ENCODE data around the gene UROD.
"Not testable (repeated sequence)": the region's sequence is repeated elsewhere in the genome, so short reads cannot be mapped to it uniquely, and the experiment has no call there.

The UROD gene

DNA sequence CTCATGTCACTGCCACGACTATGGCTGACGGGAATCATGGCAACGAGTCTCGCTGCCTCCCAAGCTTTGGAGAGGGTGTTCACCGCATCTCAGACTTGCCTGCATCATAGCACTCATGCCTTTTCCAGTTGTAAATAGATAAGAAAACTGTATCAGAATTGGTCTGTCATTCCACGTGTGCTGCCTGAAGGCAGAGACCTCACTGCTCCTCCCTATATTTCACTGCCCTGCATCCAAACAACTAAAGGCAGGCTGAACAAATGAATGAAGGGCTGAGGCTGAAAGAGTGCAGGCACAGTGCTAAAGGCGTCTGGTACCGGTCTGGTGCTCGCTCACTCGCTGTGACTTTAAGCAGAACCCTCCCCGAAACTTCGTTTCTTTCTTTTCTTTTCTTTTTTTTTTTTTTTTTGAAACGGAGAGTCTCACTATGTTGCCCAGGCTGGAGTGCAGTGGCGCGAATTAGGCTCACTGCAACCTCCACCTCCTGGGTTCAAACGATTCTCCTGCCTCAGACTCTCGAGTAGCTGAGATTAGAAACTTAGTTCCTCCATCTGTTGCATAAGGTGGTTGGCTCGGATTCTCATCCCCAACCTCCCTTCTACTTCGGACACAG is 26.2 kb upstream of the UROD start:
- DNase-seq (ENCODE audit: low read depth, low spot score): no peak
- peak overlapping the region; percentile 98 for H3K9ac ChIP-seq (ENCODE audit: insufficient read length, low read depth)
- TF ChIP-seq SUZ12 (IDR thresholded peaks at IDR 0.05; ENCODE audit: extremely low read depth, insufficient read depth, insufficient read length) (no peak), ZNF274 (IDR thresholded peaks at IDR 0.05; ENCODE audit: low read depth, low read length) (no peak), YY1 (IDR thresholded peaks at IDR 0.05; ENCODE audit: insufficient read depth, insufficient read length) (no peak)

GRCh38 chr1:44988531-44989156 is 23.4 kb upstream of the UROD start:
- no peak overlapping the region for H3K9ac ChIP-seq (ENCODE audit: insufficient read length, low read depth)

More for the DNA sequence above, 26.2 kb upstream of the UROD start:
- peak overlapping the region; percentile 97 for H3K4me3 ChIP-seq (ENCODE audit: insufficient read length, low read depth)
- H3K27me3 ChIP-seq (ENCODE audit: insufficient read depth, insufficient read length): no peaks in the 10 kb centered on the region
- H3K4me1 ChIP-seq (ENCODE audit: insufficient read depth, insufficient read length): peaks cover 6% of the 10 kb centered on the region
- no peaks in the 10 kb centered on the region for H3K9me3 ChIP-seq (ENCODE audit: insufficient read depth, low read length)
- peaks cover 5% of the 10 kb centered on the region for H3K36me3 ChIP-seq (ENCODE audit: insufficient read depth, insufficient read length, low read length)

GRCh38 chr1:44994309-44994898 is 17.6 kb upstream of the UROD start:
- Histone ChIP-seq H3K9ac (ENCODE audit: insufficient read length, low read depth) (no peak overlapping the region), H3K4me3 (ENCODE audit: insufficient read length, low read depth) (no peak overlapping the region), H3K36me3 (ENCODE audit: insufficient read depth, insufficient read length, low read length) (no peaks in the 10 kb centered on the region), H3K4me1 (ENCODE audit: insufficient read depth, insufficient read length) (no peaks in the 10 kb centered on the region), H3K27me3 (ENCODE audit: insufficient read depth, insufficient read length) (no peaks in the 10 kb centered on the region), H3K9me3 (ENCODE audit: insufficient read depth, low read length) (no peaks in the 10 kb centered on the region)
- DNase-seq (ENCODE audit: low read depth, low spot score): no peak
- TF ChIP-seq SUZ12 (IDR thresholded peaks at IDR 0.05; ENCODE audit: extremely low read depth, insufficient read depth, insufficient read length): no peak
- TF ChIP-seq ZNF274 (IDR thresholded peaks at IDR 0.05; ENCODE audit: low read depth, low read length): no peak
- no peak for TF ChIP-seq YY1 (IDR thresholded peaks at IDR 0.05; ENCODE audit: insufficient read depth, insufficient read length)

More at GRCh38 chr1:44988531-44989156, 23.4 kb upstream of the UROD start:
- H3K36me3 ChIP-seq (ENCODE audit: insufficient read depth, insufficient read length, low read length): no peaks in the 10 kb centered on the region
- H3K9me3 ChIP-seq (ENCODE audit: insufficient read depth, low read length): no peaks in the 10 kb centered on the region
- H3K27me3 ChIP-seq (ENCODE audit: insufficient read depth, insufficient read length): no peaks in the 10 kb centered on the region
- TF ChIP-seq ZNF274 (IDR thresholded peaks at IDR 0.05; ENCODE audit: low read depth, low read length): no peak
- no peak for TF ChIP-seq YY1 (IDR thresholded peaks at IDR 0.05; ENCODE audit: insufficient read depth, insufficient read length)
- no peak for TF ChIP-seq SUZ12 (IDR thresholded peaks at IDR 0.05; ENCODE audit: extremely low read depth, insufficient read depth, insufficient read length)
- H3K4me3 ChIP-seq (ENCODE audit: insufficient read length, low read depth): no peak overlapping the region
- DNase-seq (ENCODE audit: low read depth, low spot score): no peak
- H3K4me1 ChIP-seq (ENCODE audit: insufficient read depth, insufficient read length): peaks cover 6% of the 10 kb centered on the region

GRCh38 chr1:44995467-44996238 is 16.4 kb upstream of the UROD start:
- H3K9me3 ChIP-seq (ENCODE audit: insufficient read depth, low read length): no peaks in the 10 kb centered on the region
- TF ChIP-seq ZNF274 (IDR thresholded peaks at IDR 0.05; ENCODE audit: low read depth, low read length) (no peak), SUZ12 (IDR thresholded peaks at IDR 0.05; ENCODE audit: extremely low read depth, insufficient read depth, insufficient read length) (no peak), YY1 (IDR thresholded peaks at IDR 0.05; ENCODE audit: insufficient read depth, insufficient read length) (no peak)
- H3K9ac ChIP-seq (ENCODE audit: insufficient read length, low read depth): no peak overlapping the region
- H3K4me1 ChIP-seq (ENCODE audit: insufficient read depth, insufficient read length): no peaks in the 10 kb centered on the region
- no peak for DNase-seq (ENCODE audit: low read depth, low spot score)
- no peaks in the 10 kb centered on the region for H3K27me3 ChIP-seq (ENCODE audit: insufficient read depth, insufficient read length)
- H3K36me3 ChIP-seq (ENCODE audit: insufficient read depth, insufficient read length, low read length): no peaks in the 10 kb centered on the region
- no peak overlapping the region for H3K4me3 ChIP-seq (ENCODE audit: insufficient read length, low read depth)

DNA sequence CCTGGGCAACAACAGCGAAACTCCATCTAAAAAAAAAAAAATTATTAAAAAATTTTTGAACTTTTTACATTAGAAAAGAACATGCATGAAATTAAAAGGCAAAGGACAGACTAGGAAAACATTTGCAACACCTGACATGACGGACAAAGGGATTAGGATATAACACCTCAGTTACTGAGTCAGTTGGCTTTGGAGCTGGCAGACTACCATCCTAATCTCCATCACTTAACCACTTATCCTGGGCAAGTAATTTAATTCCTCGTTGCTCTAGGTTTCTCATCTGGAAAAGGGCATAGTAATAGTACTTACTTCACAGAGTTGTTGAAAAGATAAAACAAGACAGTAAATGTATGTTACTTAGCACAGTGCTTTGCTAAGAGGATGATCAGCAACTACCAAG is 12.8 kb upstream of the UROD start:
- Histone ChIP-seq H3K36me3 (ENCODE audit: insufficient read depth, insufficient read length, low read length) (peaks cover 33% of the 10 kb centered on the region), H3K4me3 (ENCODE audit: insufficient read length, low read depth) (no peak overlapping the region), H3K27me3 (ENCODE audit: insufficient read depth, insufficient read length) (no peaks in the 10 kb centered on the region), H3K4me1 (ENCODE audit: insufficient read depth, insufficient read length) (peaks cover 6% of the 10 kb centered on the region), H3K9me3 (ENCODE audit: insufficient read depth, low read length) (no peaks in the 10 kb centered on the region), H3K9ac (ENCODE audit: insufficient read length, low read depth) (no peak overlapping the region)
- no peak for DNase-seq (ENCODE audit: low read depth, low spot score)
- no peak for TF ChIP-seq ZNF274 (IDR thresholded peaks at IDR 0.05; ENCODE audit: low read depth, low read length)
- no peak for TF ChIP-seq SUZ12 (IDR thresholded peaks at IDR 0.05; ENCODE audit: extremely low read depth, insufficient read depth, insufficient read length)
- TF ChIP-seq YY1 (IDR thresholded peaks at IDR 0.05; ENCODE audit: insufficient read depth, insufficient read length): no peak

DNA sequence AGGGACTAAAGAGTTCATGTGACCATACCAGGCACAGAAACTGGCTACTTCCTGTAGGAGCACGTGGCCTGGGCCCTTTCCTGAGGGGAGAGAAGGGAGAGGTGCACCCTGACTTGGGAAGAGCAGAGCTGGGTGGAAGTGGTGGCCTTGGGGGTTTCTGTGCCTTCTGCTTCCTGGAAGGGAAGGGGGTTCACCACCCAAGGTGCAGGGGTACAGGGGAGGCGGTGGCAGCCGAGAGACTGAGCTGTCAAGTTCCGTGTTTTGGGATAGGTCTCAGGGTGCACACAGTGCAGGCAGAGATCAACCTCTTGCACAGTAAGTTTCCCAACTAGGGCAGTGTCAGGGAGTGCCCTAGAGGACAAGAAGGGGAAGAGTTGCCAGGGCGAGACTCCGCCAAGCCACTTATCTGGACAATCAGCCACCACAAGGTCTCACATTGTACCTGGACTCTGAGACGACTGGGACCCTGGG is 11.0 kb upstream of the UROD start:
- no peaks in the 10 kb centered on the region for H3K9me3 ChIP-seq (ENCODE audit: insufficient read depth, low read length)
- H3K9ac ChIP-seq (ENCODE audit: insufficient read length, low read depth): no peak overlapping the region
- peaks cover 51% of the 10 kb centered on the region for H3K36me3 ChIP-seq (ENCODE audit: insufficient read depth, insufficient read length, low read length)
- DNase-seq (ENCODE audit: low read depth, low spot score): no peak
- no peak overlapping the region for H3K4me3 ChIP-seq (ENCODE audit: insufficient read length, low read depth)
- TF ChIP-seq ZNF274 (IDR thresholded peaks at IDR 0.05; ENCODE audit: low read depth, low read length) (no peak), YY1 (IDR thresholded peaks at IDR 0.05; ENCODE audit: insufficient read depth, insufficient read length) (no peak), SUZ12 (IDR thresholded peaks at IDR 0.05; ENCODE audit: extremely low read depth, insufficient read depth, insufficient read length) (no peak)
- no peaks in the 10 kb centered on the region for H3K27me3 ChIP-seq (ENCODE audit: insufficient read depth, insufficient read length)
- peaks cover 6% of the 10 kb centered on the region for H3K4me1 ChIP-seq (ENCODE audit: insufficient read depth, insufficient read length)

DNA sequence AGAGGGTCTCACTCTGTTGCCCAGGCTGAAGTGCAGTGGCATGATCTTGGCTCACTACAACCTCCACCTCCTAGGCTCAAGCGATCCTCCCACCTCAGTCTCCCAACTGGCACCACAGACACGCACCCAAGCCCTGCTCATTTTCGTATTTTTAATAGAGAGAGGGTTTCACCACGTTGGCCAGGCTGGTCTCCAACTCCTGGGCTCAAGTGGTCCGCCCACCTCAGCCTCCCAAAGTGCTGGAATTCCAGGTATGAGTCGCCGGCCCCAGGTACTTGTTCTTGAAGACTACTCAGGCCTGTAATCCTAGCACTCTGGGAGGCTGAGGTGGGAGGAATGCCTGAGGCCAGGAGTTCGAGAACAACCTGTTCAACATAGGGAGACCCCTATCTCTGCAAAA is 10.5 kb upstream of the UROD start:
- not testable (repeated sequence) for H3K9me3 ChIP-seq (ENCODE audit: insufficient read depth, low read length); H3K9ac ChIP-seq (ENCODE audit: insufficient read length, low read depth); H3K4me1 ChIP-seq (ENCODE audit: insufficient read depth, insufficient read length); H3K4me3 ChIP-seq (ENCODE audit: insufficient read length, low read depth); H3K27me3 ChIP-seq (ENCODE audit: insufficient read depth, insufficient read length); DNase-seq (ENCODE audit: low read depth, low spot score)
- peaks cover 56% of the 10 kb centered on the region for H3K36me3 ChIP-seq (ENCODE audit: insufficient read depth, insufficient read length, low read length)
